Measurements from ENCODE around the gene KCTD13.

GRCh38 chr16:29920288-29921033 is 5.6 kb downstream of the KCTD13 start:
- no peak for TF ChIP-seq CTCF (IDR thresholded peaks at IDR 0.05)
- no peak for TF ChIP-seq POLR2A (IDR thresholded peaks at IDR 0.05)
- no peak for TF ChIP-seq POLR2AphosphoS5 (IDR thresholded peaks at IDR 0.05)

All from breast epithelium (tissue), 3 donors.